HL-60 (cell line): ENCODE measurements around the gene ROCK2.

Experiments used
- DNase-seq, 2 experiments: peaks; one replicate each; pipeline ENCODE4 v3.0.0-alpha.2; 2010 to 2020; ENCODE audit warnings: low read depth in 1 of 2, low spot score in 1 of 2
- H3K27ac ChIP-seq: fragments of 250-450 bp; sonication (Bioruptor Pico); replicated peaks from 2 replicates; pipeline ENCODE4 v1.5.1; 2020; ENCODE audit warnings: mild to moderate bottlenecking, moderate library complexity
- H3K27me3 ChIP-seq: fragments of 250-450 bp; sonication (Bioruptor Pico); 2 replicates; pipeline ENCODE4 v1.5.1; 2021; ENCODE audit warnings: mild to moderate bottlenecking, moderate library complexity; ENCODE audit not compliant: insufficient read depth, poor library complexity, severe bottlenecking
- H3K4me3 ChIP-seq: replicated peaks from 2 replicates; pipeline ENCODE4 v1.5.1; 2011; ENCODE audit warnings: mild to moderate bottlenecking, control low read depth, low read length; ENCODE audit not compliant: insufficient read depth
- GABPA ChIP-seq: IDR thresholded peaks from 2 replicates; pipeline ENCODE4 v1.6.1; 2012; ENCODE audit warnings: low read depth
- POLR2AphosphoS5 ChIP-seq: IDR thresholded peaks from 2 replicates; pipeline ENCODE4 v1.6.1; 2012; ENCODE audit warnings: low read depth
- SPI1 ChIP-seq: IDR thresholded peaks from 2 replicates; pipeline ENCODE4 v1.6.1; 2012; ENCODE audit warnings: low read depth, mild to moderate bottlenecking, borderline replicate concordance
- TF ChIP-seq, protein P1 (sequence below): IDR thresholded peaks from one replicate; pipeline ENCODE4 v1.5.1; 2011; ENCODE audit warnings: low read length, control low read depth, inconsistent platforms; ENCODE audit not compliant: insufficient read depth
- TF ChIP-seq, protein P2 (sequence below): IDR thresholded peaks from 2 replicates; pipeline ENCODE4 v1.6.1; 2012; ENCODE audit warnings: low read depth; ENCODE audit not compliant: insufficient replicate concordance

ROCK2 gene

DNA sequence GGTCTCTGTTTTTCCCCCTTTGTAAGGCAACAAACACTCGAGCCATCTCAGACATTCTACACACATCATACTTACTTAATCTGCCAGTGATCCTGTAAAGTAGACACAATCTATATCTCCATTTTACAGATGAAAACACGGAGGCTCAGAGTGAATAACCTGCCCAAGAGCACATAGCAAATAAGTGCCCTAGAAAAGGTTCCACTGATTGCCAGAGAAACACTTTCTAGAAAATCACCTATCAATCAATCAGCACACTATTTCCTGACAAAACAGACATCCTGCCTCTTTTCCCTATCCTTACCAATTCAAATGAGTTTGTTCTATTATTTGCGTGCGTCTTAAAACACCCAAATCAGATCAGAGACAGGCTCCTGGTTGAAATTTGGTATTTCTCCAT lies 165.2 kb downstream of the ROCK2 start:
- no peak overlapping the region for H3K27ac ChIP-seq
- H3K27me3 ChIP-seq, result no peaks in the 10 kb centered on the region
- no peak overlapping the region for H3K4me3 ChIP-seq
- TF ChIP-seq, protein P1, sequence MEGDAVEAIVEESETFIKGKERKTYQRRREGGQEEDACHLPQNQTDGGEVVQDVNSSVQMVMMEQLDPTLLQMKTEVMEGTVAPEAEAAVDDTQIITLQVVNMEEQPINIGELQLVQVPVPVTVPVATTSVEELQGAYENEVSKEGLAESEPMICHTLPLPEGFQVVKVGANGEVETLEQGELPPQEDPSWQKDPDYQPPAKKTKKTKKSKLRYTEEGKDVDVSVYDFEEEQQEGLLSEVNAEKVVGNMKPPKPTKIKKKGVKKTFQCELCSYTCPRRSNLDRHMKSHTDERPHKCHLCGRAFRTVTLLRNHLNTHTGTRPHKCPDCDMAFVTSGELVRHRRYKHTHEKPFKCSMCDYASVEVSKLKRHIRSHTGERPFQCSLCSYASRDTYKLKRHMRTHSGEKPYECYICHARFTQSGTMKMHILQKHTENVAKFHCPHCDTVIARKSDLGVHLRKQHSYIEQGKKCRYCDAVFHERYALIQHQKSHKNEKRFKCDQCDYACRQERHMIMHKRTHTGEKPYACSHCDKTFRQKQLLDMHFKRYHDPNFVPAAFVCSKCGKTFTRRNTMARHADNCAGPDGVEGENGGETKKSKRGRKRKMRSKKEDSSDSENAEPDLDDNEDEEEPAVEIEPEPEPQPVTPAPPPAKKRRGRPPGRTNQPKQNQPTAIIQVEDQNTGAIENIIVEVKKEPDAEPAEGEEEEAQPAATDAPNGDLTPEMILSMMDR, result no peak
- TF ChIP-seq GABPA, result no peak
- no peak for TF ChIP-seq POLR2AphosphoS5
- TF ChIP-seq, protein P2, sequence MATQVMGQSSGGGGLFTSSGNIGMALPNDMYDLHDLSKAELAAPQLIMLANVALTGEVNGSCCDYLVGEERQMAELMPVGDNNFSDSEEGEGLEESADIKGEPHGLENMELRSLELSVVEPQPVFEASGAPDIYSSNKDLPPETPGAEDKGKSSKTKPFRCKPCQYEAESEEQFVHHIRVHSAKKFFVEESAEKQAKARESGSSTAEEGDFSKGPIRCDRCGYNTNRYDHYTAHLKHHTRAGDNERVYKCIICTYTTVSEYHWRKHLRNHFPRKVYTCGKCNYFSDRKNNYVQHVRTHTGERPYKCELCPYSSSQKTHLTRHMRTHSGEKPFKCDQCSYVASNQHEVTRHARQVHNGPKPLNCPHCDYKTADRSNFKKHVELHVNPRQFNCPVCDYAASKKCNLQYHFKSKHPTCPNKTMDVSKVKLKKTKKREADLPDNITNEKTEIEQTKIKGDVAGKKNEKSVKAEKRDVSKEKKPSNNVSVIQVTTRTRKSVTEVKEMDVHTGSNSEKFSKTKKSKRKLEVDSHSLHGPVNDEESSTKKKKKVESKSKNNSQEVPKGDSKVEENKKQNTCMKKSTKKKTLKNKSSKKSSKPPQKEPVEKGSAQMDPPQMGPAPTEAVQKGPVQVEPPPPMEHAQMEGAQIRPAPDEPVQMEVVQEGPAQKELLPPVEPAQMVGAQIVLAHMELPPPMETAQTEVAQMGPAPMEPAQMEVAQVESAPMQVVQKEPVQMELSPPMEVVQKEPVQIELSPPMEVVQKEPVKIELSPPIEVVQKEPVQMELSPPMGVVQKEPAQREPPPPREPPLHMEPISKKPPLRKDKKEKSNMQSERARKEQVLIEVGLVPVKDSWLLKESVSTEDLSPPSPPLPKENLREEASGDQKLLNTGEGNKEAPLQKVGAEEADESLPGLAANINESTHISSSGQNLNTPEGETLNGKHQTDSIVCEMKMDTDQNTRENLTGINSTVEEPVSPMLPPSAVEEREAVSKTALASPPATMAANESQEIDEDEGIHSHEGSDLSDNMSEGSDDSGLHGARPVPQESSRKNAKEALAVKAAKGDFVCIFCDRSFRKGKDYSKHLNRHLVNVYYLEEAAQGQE, result no peak
- TF ChIP-seq SPI1, result no peak
- no peak for DNase-seq

DNA sequence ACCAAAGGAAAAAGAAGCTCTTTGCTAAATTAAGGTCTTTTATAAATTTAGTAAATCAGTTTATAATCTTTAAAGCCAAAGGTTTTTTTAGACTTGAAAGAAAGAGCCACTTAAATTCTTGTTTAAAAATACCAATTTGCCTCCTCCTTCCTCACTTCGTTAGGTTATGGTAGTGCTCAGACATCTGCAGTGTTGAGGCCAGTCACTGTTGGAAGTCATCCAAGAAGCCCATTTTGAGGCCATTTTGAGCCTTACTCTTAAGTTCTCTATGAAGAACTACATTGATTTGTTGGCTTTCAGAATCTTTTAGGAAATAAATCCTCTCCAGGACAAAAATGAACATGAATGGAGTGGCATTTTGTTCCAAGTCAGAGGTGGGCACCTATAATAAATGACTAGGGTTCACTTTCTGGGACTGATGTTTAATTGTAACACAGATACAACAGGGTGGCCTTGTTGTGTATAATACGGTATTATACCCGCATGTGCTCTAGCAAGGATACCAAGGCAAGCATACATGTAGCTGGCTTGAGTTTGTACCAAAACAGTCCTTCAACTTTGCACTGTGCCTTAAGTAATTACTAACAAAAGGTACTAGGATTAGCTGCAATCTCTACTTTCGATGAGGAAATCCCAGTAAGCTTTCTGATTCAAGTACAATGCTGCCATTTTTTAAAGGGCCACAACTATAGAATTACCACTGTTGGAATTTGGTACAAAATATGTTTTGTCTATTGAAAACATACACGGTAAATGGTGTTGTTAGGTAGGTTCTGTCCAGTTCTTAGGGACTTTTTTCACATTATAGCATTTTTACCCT lies 166.4 kb downstream of the ROCK2 start:
- H3K27me3 ChIP-seq, result no peaks in the 10 kb centered on the region
- no peak for DNase-seq

DNA sequence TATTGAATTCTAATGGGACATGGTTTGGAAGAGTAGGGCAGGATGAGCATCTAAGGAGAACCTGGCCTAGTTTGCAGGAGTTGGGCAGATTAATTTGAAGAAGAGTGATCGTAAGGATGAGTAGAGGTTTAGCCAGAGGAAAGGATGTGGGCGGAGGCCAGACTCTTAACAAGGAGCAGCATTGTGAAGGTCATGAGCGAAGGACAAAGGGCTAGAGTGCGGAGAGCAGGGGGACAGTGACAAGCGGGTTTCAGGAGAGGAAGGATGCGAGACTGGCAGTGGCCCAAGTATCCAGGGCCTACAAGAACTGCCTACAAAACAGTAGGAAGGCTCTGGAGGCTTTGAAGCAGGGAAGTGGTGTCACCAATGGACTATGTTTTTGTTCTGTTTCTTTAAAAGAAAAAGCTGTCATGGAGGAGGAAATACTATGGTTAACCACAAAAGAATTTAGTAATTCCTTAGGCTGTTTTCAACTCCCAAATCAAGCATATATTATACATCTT lies 169.1 kb downstream of the ROCK2 start:
- Histone ChIP-seq H3K27ac (peak overlapping the region; percentile 54), H3K4me3 (no peak overlapping the region), H3K27me3 (no peaks in the 10 kb centered on the region)
- peak; percentile 70; the same call in 1 of the 2 replicates for TF ChIP-seq SPI1
- TF ChIP-seq, protein P1, result no peak
- peak; percentile 55 to 73 for DNase-seq

More for the DNA sequence above, 166.4 kb downstream of the ROCK2 start:
- TF ChIP-seq GABPA (no peak), POLR2AphosphoS5 (no peak), SPI1 (no peak)
- TF ChIP-seq, protein P2, result no peak
- TF ChIP-seq, protein P1, result no peak
- no peak overlapping the region for H3K4me3 ChIP-seq
- H3K27ac ChIP-seq, result no peak overlapping the region
